HG02884 (cell line): Measurements from ENCODE around the gene TTLL10.
"Not testable (repeated sequence)": the region's sequence is repeated elsewhere in the genome, so short reads cannot be mapped to it uniquely, and the experiment has no call there.

Experiments used
- ATAC-seq: cut with Tn5 transposase; IDR thresholded peaks from one replicate; pipeline ENCODE4 v1.9.1; 2021; ENCODE audit warnings: mild to moderate bottlenecking, moderate library complexity; ENCODE audit not compliant: unreplicated experiment

TTLL10 gene

DNA sequence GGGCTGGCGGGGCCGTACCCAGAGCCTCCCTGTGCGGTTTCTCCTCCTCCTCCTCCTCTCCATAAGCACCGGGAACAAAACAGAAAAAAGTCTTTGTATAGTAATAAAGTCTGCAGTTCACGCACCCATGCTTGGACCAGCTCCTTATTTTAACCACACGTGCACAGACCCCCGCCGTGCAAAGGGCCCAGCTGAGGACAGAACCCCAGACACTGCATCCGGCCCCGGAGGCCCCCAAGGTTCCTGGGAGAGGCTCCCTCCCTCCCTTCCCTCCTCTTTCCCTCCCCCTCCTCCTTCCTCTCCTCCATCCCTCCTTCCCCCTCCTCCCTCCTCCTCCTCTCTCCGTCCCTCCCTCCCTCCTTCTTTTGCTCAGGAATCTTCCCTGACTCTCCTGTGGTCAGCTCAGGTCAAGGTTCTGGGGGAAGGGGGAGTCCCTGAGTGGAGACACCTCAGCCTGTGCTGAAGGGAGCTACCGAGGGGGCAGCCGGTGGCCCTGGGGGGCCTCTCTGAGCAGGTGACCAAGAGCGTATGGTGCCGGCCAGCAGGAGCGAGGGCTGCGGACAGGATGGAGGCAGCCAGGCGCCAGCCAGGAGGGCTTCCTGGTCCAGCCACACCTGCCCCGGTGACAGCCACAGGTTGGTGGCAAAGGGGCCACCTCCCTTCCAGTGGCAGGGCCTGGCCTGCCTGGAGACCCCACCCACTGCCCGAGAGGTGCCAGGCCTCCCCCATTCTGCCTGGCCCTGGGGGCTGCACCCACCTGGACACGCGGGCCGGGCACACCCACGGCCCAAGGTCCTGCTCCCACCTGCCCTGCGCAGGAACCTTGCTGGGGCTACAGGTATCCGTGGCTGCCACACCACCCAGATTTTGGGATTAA, 3.2 kb upstream of the TTLL10 start:
- ATAC-seq, result no peak

DNA sequence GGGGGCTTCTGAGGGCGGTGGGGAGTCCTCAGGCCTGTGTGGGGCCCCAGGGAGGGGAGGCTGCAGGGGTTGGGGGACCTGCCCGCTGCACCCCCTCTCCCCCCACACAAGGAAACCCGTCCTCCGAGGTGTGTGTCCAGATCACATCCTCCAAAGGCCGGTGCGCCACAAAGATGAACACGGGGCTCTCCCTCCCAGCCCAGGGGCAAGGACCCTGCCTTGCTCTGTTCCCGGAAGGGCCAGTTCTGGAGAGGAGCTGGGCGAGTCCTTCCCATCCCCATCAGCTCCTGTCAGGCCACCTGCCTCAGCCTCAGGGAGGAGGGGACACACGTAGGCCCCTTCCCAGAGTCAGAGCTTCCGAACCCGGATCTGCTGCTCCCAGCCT, 2.5 kb upstream of the TTLL10 start:
- ATAC-seq, result no peak

DNA sequence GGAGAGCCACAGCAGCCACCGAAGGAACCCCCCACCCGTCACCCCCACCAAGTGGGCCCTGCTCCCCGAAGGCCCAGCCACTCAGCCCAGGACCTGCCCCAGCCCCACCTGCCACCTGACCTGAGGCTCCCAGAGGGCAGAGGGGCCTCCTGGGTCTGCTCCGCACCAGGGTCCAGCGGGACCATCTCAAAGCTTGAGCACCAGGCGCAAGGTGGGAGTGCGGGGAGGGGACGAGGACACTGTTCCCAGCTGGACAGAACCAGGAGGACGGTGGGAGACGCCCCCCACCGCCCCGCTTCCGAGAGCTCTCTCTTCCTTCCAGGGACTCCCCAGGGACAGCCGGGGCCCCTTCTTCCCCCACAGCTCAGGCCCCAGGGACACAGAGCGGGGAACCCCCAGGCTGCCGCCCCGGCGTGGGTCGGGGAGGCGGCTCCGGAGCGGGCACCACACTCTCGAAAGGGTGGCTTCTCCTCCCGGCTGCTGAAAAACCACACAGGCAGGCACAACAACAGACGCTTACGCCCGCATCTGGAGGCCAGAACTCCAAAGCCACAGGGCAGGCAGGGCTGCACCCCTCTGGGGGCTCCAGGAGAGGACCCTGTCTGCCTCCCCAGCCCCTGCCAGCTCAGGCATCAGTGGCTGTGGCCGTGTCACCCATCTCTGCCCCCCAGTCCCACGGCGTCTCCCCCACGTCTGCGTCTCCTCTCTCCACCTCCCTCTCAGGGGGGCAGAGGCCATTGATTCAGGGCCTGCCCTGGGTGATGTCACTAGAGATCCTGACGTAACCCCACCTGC, 1.9 kb upstream of the TTLL10 start:
- no peak for ATAC-seq

DNA sequence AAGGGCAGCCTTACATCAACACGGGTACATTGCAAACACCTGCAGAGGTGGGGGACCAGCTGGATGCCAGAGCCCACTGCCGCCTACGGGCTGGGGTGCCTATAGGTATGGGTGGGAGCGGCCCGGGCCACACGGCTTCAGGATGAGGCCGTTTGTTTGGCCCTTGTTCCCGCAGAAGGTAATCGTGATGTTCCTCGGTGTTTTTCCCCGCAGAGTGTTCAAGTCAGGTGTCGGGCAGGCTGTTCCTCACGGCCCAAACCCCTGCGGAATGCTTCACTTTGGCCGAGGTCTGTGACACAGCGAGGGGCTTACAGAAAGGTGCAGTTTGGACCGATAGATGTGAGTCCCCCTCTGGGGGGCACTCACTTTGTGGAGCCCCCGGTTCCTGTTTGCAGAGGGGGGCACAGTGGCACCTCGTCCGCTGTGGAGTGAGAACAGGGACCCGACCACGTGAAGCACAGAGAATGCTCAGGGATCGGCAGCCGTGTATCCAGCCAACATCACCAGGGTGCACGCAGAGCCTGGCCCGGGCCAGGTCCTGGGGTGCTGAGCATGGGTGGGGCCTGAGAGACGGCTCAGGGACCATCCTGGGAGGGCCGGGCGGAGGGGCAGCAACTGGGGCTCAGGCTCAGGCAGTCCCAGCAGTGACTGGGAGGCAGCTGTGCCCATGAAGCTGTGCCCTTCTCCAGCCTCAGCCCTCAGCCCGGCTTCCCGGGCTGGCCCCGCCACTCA, 453 bp upstream of the TTLL10 start:
- ATAC-seq, result no peak

DNA sequence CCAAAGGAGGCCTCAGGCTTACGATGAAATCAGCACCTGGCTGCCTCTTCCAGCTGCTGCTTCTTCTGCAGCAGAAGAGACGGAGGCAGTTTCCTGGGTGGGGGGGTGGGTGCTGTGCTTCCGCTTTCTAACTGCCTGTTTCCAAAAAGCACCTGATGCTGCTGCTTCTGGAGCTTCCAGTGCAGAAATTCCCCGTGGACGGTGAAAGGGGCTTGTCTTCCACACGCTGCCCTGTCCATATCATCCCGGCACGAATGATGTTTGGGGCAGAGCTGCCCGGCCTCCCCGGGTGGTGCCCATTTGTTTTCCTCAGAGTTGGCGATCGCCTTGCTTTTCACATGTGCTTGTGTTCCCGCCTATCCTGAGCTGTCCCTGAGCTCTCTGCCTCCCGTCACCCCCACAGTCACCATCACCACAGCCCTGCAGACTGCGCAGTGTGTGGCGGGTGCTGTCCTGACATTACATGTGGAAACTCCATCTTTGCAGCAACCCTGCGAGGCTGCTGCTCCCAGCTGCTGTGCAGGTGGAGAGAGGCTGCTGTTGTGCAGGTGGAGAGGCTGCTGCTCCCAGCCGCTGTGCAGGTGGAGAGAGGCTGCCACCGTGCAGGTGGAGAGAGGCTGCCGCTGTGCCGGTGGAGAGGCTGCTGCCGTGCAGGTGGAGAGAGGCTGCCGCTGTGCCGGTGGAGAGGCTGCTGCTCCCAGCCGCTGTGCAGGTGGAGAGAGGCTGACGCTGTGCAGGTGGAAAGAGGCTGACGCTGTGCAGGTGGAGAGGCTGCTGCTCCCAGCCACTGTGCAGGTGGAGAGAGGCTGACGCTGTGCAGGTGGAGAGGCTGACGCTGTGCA, 1.8 kb downstream of the TTLL10 start:
- no peak for ATAC-seq

DNA sequence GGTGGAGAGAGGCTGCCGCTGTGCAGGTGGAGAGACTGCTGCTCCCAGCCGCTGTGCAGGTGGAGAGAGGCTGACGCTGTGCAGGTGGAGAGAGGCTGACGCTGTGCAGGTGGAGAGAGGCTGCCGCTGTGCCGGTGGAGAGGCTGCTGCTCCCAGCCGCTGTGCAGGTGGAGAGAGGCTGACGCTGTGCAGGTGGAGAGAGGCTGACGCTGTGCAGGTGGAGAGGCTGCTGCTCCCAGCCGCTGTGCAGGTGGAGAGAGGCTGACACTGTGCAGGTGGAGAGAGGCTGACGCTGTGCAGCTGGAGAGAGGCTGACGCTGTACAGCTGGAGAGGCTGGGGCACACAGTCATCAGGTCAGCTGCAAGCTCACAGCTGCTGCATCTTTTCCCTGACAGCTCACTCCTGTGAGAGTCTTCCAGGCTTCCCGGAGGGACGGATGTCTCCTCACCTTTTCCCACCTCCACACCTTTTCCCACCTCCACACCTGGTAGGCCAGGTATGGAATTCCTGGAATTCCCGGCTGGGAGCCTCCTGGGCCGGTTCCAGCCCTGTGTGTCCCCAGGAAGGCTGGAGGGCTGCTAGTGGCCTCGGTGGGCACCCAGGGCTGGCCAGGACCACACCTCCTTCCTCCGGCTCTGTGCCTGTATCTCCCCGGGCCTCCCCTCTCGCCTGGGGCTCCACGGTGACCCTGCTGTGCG, 2.5 kb downstream of the TTLL10 start:
- not testable (repeated sequence) for ATAC-seq

DNA sequence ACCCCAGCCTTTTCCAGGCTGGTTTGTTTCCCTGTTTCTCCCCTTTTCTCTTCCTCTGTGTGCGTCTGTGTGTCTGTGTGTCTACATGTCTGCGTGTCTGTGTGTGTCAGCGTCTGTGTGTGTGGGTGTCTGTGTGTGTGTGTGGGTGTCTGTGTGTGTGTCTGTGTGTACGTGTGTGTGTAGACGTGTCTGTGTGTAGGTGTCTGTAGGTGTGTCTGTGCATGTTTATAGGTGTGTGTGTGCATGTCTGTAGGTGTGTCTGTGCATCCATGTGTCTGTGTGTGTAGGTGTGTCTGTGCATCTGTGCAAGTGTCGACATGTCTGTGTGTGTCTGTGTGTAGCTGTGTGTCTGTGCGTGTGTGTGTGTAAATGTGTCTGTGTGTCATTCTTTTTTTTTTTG, 3.3 kb downstream of the TTLL10 start:
- ATAC-seq, result no peak

DNA sequence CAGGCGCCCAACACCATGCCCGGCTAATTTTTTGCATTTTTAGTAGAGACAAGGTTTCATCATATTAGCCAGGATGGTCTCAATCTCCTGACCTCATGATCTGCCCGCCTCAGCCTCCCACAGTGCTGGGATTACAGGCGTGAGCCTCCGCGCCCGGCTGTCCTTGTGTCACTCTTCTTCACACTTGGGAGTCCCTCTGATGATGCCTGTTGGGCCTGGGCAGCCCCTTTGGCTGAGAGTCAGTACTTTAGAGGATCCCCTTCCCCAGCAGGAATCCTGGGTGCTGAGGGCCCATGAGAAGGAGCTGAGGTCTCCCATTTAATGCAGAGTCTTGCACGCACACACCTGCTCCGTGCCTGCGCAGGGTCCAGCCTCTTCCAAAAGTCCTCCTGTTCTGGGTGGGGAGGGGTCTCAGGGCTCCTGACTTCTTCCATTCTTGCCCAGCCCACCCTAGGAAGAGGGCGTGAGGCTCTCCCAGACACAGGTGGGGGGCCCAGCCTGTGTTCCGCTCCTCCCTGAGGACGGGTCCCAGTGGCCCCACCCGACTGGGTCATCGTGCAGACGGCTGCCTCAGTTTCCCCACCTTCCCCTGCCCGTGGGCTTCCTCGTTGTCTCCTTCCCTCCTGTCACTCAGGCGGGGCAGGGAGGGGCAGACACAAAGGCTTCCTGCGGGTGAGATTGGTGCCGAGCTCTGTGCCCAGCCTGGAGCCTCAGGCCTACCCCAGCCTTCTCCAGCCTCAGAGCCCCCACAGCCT, 3.9 kb downstream of the TTLL10 start:
- ATAC-seq, result no peak

DNA sequence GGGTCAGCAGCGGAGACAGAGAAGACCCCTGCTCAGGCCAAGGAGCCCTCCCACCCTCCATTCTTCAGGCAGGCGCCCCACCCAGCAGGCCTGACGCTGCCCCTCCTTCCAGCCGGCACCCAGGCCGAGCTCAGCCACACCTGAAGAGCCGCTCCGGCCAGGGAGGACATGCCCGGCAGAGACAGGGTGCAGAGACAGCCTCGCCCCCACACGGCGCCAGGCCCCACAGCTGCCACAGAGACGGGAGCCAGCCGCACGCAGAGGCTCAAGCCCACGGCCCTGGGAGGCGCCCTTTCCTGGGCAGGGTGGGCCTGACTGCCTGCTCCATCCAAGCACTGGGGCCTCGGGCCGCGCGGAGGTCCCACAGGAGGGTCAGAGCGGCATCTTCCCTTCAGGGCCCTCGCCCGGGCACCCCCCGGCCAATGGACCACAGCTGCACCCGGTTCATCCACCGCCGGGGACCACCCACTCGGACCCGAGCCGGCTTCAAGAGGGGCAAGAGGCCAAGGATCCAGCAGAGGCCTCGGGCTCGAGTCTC, 5.2 kb downstream of the TTLL10 start:
- ATAC-seq, result no peak

DNA sequence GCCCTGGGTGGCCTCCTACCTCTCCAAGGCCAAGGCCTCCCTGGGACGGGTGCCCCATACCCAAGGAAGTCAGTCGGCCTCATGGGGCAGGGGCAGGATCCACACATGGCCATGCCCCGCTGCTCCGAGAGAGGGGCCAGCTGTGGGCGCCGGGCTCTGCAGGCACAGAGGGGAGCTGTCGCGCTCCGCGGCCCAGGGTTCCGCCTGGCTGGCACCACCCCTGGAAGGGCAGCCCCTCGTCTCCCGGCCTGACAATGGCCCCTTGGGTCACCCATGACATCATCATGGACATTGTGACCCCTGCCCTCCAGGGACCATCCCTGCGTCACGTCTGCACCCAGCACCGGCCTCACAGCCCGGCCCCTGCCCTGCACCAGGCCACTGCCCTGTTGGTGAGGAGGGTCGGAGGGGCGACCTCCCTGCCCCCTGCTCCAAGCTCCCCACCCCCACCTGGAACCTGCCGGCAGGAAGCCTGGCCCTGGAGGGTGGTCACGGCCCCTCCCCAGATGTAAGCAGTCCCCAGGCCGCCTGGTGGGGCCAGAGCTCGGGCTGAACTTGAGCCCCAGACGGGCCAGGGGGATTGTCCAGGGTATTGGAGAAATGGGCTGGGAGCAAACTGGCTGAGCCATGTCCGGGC, 5.8 kb downstream of the TTLL10 start:
- ATAC-seq, result no peak

DNA sequence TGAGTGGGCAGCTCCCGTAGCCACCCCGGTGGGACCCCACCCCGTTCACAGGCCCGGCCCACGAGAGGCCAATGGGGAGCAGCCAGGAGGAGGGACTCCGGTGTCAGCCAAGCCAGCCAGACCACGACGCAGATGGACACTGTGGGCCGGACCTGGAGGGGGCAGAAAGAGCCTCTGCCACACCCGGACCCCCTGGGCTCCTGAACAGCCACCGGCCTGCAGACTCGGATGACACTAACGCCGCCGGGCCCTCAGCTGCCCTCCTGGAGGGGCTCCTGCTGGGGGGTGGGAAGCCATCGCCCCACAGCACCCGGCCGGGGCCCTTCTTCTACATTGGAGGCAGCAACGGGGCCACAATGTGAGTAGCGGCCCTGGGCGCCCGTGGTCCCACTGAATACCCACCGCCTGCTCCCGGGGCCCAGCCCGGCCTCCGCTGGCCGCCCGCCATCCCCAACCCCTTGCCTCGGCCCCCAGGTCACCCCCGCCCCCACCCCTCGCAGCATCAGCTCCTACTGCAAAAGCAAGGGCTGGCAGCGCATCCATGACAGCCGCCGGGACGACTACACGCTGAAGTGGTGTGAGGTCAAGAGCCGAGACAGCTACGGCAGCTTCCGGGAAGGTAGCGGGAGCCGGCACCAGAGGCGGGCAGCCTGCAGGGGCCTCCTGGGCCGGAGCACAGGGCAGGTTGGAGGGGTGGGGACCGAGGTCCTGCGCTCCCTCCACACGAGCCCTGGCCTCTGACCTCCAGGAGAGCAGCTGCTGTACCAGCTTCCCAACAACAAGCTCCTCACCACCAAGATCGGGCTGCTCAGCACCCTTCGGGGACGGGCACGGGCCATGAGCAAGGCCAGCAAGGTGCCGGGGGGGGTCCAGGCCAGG, 6.5 kb downstream of the TTLL10 start:
- no peak for ATAC-seq

DNA sequence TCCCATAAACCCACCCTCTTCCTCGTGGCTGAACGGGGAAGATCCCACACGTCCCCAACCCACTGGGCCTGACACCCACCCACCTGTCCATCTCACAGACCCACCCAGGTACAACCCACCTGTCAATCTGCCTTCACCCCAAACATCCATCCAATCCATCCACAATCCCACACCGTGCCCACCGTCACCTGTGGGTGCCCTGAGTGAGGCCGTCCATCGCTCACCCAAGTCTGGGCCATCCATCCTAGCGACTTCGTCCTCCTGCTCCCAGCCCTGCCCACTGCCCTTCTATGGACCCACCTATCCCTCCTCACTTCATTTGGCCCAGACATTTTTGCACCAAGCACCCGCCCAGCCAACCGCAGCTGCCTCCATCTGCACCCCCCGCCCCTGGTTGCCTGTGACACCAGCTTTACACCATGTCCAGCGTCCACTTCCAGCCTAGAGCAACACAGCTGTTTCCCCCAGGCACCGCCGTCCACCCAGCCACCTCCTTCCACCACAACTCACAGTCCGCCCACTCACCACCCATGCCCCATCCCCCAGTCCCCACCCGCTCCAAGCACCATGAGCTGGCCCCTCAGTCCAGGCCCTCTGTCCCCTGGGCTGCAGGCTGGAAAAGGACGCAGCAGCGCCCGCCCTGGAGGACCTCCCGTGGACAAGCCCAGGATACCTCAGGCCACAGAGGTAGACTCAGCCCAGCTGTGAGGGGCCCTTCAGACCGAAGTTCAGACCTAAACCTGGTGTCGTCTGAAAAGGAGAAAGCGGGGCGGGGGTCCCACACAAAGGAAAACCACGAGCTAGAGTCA, 7.7 kb downstream of the TTLL10 start:
- ATAC-seq, result no peak

DNA sequence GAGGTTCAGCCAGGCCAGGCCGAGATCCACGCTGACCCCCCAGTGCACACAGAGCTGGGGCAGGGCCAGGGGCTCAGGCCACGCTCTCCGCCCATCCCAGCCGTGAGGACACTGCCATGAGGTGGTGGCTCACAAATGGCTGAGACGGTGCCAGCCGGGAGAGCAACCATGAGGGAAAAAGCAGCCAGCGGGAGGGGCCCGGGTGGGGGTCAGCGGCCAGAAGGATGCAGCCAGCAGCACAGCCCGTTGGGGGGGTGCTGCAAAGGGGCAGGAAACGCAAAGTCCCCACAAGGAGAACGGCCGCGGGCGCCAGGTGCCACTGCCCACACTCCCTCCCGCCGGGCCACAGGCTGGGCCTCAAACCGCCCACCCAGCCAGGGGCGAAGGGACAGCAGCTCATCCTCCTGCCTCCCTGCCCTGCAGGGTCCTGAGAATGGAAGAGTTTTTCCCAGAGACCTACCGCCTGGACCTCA, 8.3 kb downstream of the TTLL10 start:
- ATAC-seq, result no peak

DNA sequence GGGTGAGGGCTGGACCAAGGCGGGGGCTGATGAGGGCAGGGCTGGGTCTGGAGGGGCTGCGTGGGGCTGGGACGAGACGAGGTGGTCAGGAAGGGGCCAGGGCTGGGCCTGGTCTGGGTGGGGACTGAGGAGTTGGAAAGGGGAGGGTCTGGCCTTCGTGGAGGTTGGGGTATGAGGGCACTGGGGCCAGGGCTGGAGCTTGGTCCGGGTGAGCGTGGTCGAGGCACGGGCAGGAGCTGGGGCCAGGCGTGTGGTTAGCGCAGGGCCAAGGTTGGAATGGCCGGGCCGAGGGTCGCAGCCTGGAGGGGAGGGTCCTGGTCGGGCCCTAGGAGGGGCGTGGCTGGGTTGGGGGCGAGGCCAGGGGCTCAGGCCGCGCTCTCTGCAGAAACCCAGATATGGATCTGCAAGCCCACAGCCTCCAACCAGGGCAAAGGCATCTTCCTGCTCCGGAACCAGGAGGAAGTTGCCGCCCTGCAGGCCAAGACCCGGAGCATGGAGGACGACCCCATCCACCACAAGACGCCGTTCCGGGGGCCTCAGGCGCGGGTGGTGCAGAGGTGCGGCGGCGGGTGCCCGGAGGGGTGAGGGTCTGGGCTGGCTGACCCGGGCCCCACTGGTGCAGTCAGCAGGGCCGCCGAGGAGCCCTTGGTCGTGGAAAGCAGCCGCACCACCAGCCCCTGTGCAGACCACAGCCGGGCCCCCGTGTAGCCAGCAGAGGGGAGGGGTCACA, 9.0 kb downstream of the TTLL10 start:
- ATAC-seq, result no peak

DNA sequence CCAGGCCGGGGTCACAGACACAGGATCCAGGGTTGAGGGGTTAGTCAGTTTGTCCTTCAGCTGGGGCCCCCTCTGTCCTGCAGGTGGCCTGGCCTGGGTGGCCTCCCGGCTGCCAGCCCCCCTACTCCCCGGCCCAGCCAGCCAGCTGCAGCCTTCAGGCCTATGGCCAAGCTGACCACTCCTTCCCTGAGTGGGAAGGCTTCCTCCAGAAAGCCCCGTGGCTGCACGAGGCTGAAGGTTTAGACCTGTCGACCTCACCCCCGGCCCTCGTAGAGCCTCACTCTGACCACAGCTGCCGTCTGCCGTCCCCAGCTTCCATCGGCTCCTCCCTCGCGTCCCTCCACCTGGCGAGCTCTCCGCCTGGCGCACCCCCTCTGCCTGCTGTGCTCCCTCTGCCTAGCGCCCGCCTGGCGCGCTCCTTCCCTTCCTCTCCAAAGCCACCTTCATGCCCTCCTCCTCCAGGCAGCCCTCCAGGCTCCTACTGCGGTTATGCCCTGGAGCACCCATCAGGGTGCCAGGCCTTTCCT, 9.6 kb downstream of the TTLL10 start:
- no peak for ATAC-seq
